OCI-LY7 (cell line): ENCODE data around the gene HSBP1L1. TPM values are rescaled to one million over a fixed set of nuclear protein-coding genes. Genes with fewer than 3 reads are reported as not detected.

Experiments
- BruUV-seq: library from RNA; stranded (reverse); fragments of 400-500 nt; replicated peaks from 2 replicates; lab custom pipeline; 2021; lab: Mats Ljungman, UMichigan
- CTCF ChIA-PET: fragments of 300-600 bp; sonication (Branson Sonifier 250); formaldehyde crosslinking; loops from one replicate; lab custom pipeline; 2022; ENCODE audit warnings: antibody characterized with exemption; ENCODE audit not compliant: unreplicated experiment; lab: Charles Lee
- POLR2A ChIA-PET: fragments of 300-600 bp; sonication (Branson Sonifier 250); formaldehyde crosslinking; loops from one replicate; lab custom pipeline; 2022; ENCODE audit warnings: antibody characterized with exemption; lab: Charles Lee
- DNase-seq: peaks from one replicate; pipeline ENCODE4 v3.0.0-alpha.2; 2015; ENCODE audit warnings: low spot score
- H2AFZ ChIP-seq: fragments of 200-600 bp; sonication (generic), shearing (Covaris generic); 2 replicates; pipeline ENCODE4 v1.6.1; 2014; ENCODE audit warnings: mild to moderate bottlenecking, antibody characterized with exemption, low read length, moderate library complexity
- H3K27ac ChIP-seq: fragments of 200-600 bp; sonication (generic); 2 replicates; pipeline ENCODE4 v1.5.1; 2014; ENCODE audit warnings: mixed run types, low read depth, mild to moderate bottlenecking, moderate library complexity, low read length, inconsistent platforms; ENCODE audit not compliant: poor library complexity, severe bottlenecking
- H3K36me3 ChIP-seq: fragments of 200-600 bp; sonication (generic); 2 replicates; pipeline ENCODE4 v1.6.1; 2014; ENCODE audit warnings: mild to moderate bottlenecking, antibody characterized with exemption, low read length, moderate library complexity, mixed read lengths; ENCODE audit not compliant: insufficient read depth
- H3K4me1 ChIP-seq: fragments of 200-600 bp; sonication (generic); 2 replicates; pipeline ENCODE4 v1.5.1; 2014; ENCODE audit warnings: mild to moderate bottlenecking, low read length; ENCODE audit not compliant: insufficient read depth, poor library complexity, severe bottlenecking
- H3K4me2 ChIP-seq: fragments of 200-600 bp; sonication (generic); 2 replicates; pipeline ENCODE4 v1.6.1; 2014; ENCODE audit warnings: mild to moderate bottlenecking, low read length
- H3K4me3 ChIP-seq: fragments of 200-600 bp; sonication (generic); 2 replicates; pipeline ENCODE4 v1.5.1; 2014; ENCODE audit warnings: mild to moderate bottlenecking, low read depth, low read length; ENCODE audit not compliant: poor library complexity, severe bottlenecking
- H3K79me2 ChIP-seq: fragments of 200-600 bp; sonication (generic); 2 replicates; pipeline ENCODE4 v1.6.1; 2016; ENCODE audit warnings: low read depth, mild to moderate bottlenecking, low read length, moderate library complexity, mixed read lengths; ENCODE audit not compliant: insufficient read depth
- H3K9me2 ChIP-seq: fragments of 200-600 bp; sonication (generic); 2 replicates; pipeline ENCODE4 v1.6.1; 2016; ENCODE audit warnings: mild to moderate bottlenecking, low read length, mixed read lengths; ENCODE audit not compliant: insufficient read depth
- H3K9me3 ChIP-seq: fragments of 200-600 bp; sonication (generic); 2 replicates; pipeline ENCODE4 v1.6.1; 2014; ENCODE audit warnings: mild to moderate bottlenecking, mixed run types, low read length, mixed read lengths
- H4K20me1 ChIP-seq: fragments of 200-600 bp; sonication (generic); 2 replicates; pipeline ENCODE4 v1.6.1; 2014; ENCODE audit warnings: mild to moderate bottlenecking, antibody characterized with exemption, low read length, moderate library complexity, mixed read lengths; ENCODE audit not compliant: insufficient read depth
- CTCF ChIP-seq: fragments of 200-600 bp; sonication (generic); conservative IDR thresholded peaks from 2 replicates; pipeline ENCODE4 v1.5.1; 2014; ENCODE audit warnings: mild to moderate bottlenecking, antibody characterized with exemption, low read length, moderate library complexity, mixed read lengths
- EZH2phosphoT487 ChIP-seq: fragments of 200-600 bp; sonication (generic); IDR thresholded peaks from 2 replicates; pipeline ENCODE4 v1.6.1; 2018; ENCODE audit warnings: low read depth, borderline replicate concordance, mild to moderate bottlenecking, mixed run types, antibody characterized with exemption, low read length, moderate library complexity, mixed read lengths
- intact Hi-C: fragments of 100-400 bp; cut with micrococcal nuclease; formaldehyde crosslinking; loops from one replicate; pipeline ENCODE4 v1.10.0; 2022; ENCODE audit not compliant: unreplicated experiment
- total RNA-seq, 2 experiments: library from RNA; depleted of rRNA in 1 of 2; stranded (reverse); fragments of >200 nt in 1 of 2; shearing (Covaris generic) in 1 of 2; gene quantifications; 2 replicates each; pipeline ENCODE4 v1.2.3, GENCODE V29; 2014 to 2022

Gene HSBP1L1
- total RNA-seq, 2 experiments from 2014 or later, result not detected

GRCh38 chr18:79951545-79952455, 12.6 kb upstream of the HSBP1L1 start, which contains the start of gene SLC66A2:
SLC66A2 (minus strand) TSS chr18:79951653; CDS start chr18:79950926, 727 bp downstream.
- peak within 1 kb of the TSS; percentile 77 for H3K4me3 ChIP-seq
- peaks cover 5% of the 10 kb centered on the region; the same call in 1 of the 2 replicates for H4K20me1 ChIP-seq
- CTCF ChIA-PET, result interaction anchor here (0.6 kb wide), 1 partner anchor 1236 kb away, joined by 3 read pairs; no protein-coding TSS in a partner anchor
- H3K36me3 ChIP-seq, result peaks cover 3% of the 10 kb centered on the region; the same call in 1 of the 2 replicates
- TF ChIP-seq CTCF (0 out of 2 replicates have a peak, but pooled peaks have one; percentile 23), EZH2phosphoT487 (no peak)
- intact Hi-C loops, result no loop called here
- H2AFZ ChIP-seq, result 0 out of 2 replicates have a peak within 1 kb of the TSS, but pooled peaks have one; percentile 50
- peak; percentile 72 for DNase-seq
- H3K4me1 ChIP-seq, result peaks cover 20% of the 10 kb centered on the region
- POLR2A ChIA-PET, result interaction anchor here (0.6 kb wide), 2 partner anchors 89 to 431 kb away, joined by 3 read pairs; no protein-coding TSS in a partner anchor
- H3K27ac ChIP-seq, result peak within 1 kb of the TSS; percentile 76
- peak within 1 kb of the TSS; percentile 98 for H3K4me2 ChIP-seq
- no peaks in the 10 kb centered on the region for H3K79me2 ChIP-seq
- no peaks in the 10 kb centered on the region for H3K9me3 ChIP-seq
- H3K9me2 ChIP-seq, result no peaks in the 10 kb centered on the region
- BruUV-seq, result no TSS peak

GRCh38 chr18:79952456-79952995, 11.9 kb upstream of the HSBP1L1 start:
- BruUV-seq, result no TSS peak
- Histone ChIP-seq H4K20me1 (peaks cover 5% of the 10 kb centered on the region; the same call in 1 of the 2 replicates), H3K9me2 (no peaks in the 10 kb centered on the region), H3K9me3 (no peaks in the 10 kb centered on the region), H2AFZ (no peak overlapping the region), H3K27ac (no peak overlapping the region), H3K79me2 (no peaks in the 10 kb centered on the region), H3K36me3 (no peaks in the 10 kb centered on the region), H3K4me3 (no peak overlapping the region), H3K4me2 (peak overlapping the region; percentile 70), H3K4me1 (peaks cover 20% of the 10 kb centered on the region)
- POLR2A ChIA-PET, result interaction anchor here (0.6 kb wide), 1 partner anchor 432 kb away, joined by 3 read pairs; no protein-coding TSS in a partner anchor
- no peak for TF ChIP-seq EZH2phosphoT487
- TF ChIP-seq CTCF, result no peak
- CTCF ChIA-PET, result no interaction called here
- intact Hi-C loops, result no loop called here
- DNase-seq, result no peak
